Frontal cortex (tissue), 4 donors: ENCODE data around the gene ADAMTS10. TPM values are rescaled to one million over a fixed set of nuclear protein-coding genes. Genes with fewer than 3 reads are reported as not detected.
"Not testable (repeated sequence)": the region's sequence is repeated elsewhere in the genome, so short reads cannot be mapped to it uniquely, and the experiment has no call there.

Source experiments
- DNase-seq, 2 donors: peaks; one replicate each; pipeline ENCODE4 v3.0.0; 2012; ENCODE audit warnings: low spot score in 2 of 2
- FAIRE-seq: peaks from 2 replicates; lab custom pipeline; 2012; peaks lifted over from hg19 to GRCh38; lab: Jason Lieb, UNC
- total RNA-seq: library from RNA; depleted of rRNA; stranded (reverse); fragments of >200 nt; gene quantifications from one replicate; pipeline ENCODE4 v1.2.3, GENCODE V29; 2014
- donor health status: control.
- donor health status: control.
- donor health status: control.

Gene ADAMTS10
- total RNA-seq, 1 donor from 2014 or later: 34.6 TPM

GRCh38 chr19:8569066-8569771 lies 41.3 kb downstream of the ADAMTS10 start:
- FAIRE-seq: no peak
- no peak for DNase-seq

- DNase-seq (no peak), FAIRE-seq (no peak)
These were observed 42.9 kb downstream of the ADAMTS10 start for GRCh38 chr19:8567522-8568172.

GRCh38 chr19:8566855-8567254 lies 43.7 kb downstream of the ADAMTS10 start:
- no peak for DNase-seq
- FAIRE-seq: no peak

GRCh38 chr19:8564866-8565265 lies 45.6 kb downstream of the ADAMTS10 start:
- DNase-seq, FAIRE-seq: not testable (repeated sequence)

GRCh38 chr19:8561075-8561764 lies 49.3 kb downstream of the ADAMTS10 start:
- DNase-seq: no peak

GRCh38 chr19:8558325-8558724 lies 52.2 kb downstream of the ADAMTS10 start:
- no peak for DNase-seq
- no peak for FAIRE-seq

More at GRCh38 chr19:8561075-8561764, 49.3 kb downstream of the ADAMTS10 start:
- FAIRE-seq: no peak

- DNase-seq (no peak), FAIRE-seq (no peak)
These were observed 52.8 kb downstream of the ADAMTS10 start for GRCh38 chr19:8557642-8558238.

GRCh38 chr19:8553729-8554128 lies 56.8 kb downstream of the ADAMTS10 start:
- not testable (repeated sequence) for FAIRE-seq, DNase-seq

GRCh38 chr19:8552810-8553209 lies 57.7 kb downstream of the ADAMTS10 start:
- FAIRE-seq (no peak), DNase-seq (no peak)

- FAIRE-seq: no peak
These were observed 60.4 kb downstream of the ADAMTS10 start for GRCh38 chr19:8550070-8550469.

GRCh38 chr19:8545743-8546142 lies 64.8 kb downstream of the ADAMTS10 start:
- FAIRE-seq: no peak
- DNase-seq: no peak

More at GRCh38 chr19:8550070-8550469, 60.4 kb downstream of the ADAMTS10 start:
- DNase-seq: no peak

GRCh38 chr19:8544168-8544567 lies 66.3 kb downstream of the ADAMTS10 start:
- FAIRE-seq (no peak), DNase-seq (no peak)

GRCh38 chr19:8539621-8540149 lies 70.8 kb downstream of the ADAMTS10 start:
- no peak for DNase-seq
- FAIRE-seq: no peak

- DNase-seq (no peak), FAIRE-seq (no peak)
These were observed 73.4 kb downstream of the ADAMTS10 start for GRCh38 chr19:8537099-8537498.

- no peak for DNase-seq
- no peak for FAIRE-seq
These were observed 74.2 kb downstream of the ADAMTS10 start for GRCh38 chr19:8536282-8536681.

GRCh38 chr19:8532225-8532624 lies 78.3 kb downstream of the ADAMTS10 start:
- no peak for FAIRE-seq
- DNase-seq: no peak

GRCh38 chr19:8531470-8531869 lies 79.0 kb downstream of the ADAMTS10 start:
- no peak for FAIRE-seq
- DNase-seq: no peak
